Measurements from ENCODE around the gene OXTR.
"Not testable (repeated sequence)": the region's sequence is repeated elsewhere in the genome, so short reads cannot be mapped to it uniquely, and the experiment has no call there.

OXTR gene

GRCh38 chr3:8743021-8743601, 26.3 kb downstream of the OXTR start:
- DNase-seq (ENCODE audit: extremely low read depth in 1 of 2, low read depth in 1 of 2): no peak

GRCh38 chr3:8741581-8742261, 27.7 kb downstream of the OXTR start:
- DNase-seq (ENCODE audit: extremely low read depth in 1 of 2, low read depth in 1 of 2): no peak

- no peak for DNase-seq (ENCODE audit: extremely low read depth in 1 of 2, low read depth in 1 of 2)
Measured at GRCh38 chr3:8739757-8740504, 29.5 kb downstream of the OXTR start.

GRCh38 chr3:8738639-8739038, 30.8 kb downstream of the OXTR start:
- DNase-seq (ENCODE audit: extremely low read depth in 1 of 2, low read depth in 1 of 2): no peak

GRCh38 chr3:8737823-8738222, 31.6 kb downstream of the OXTR start:
- no peak for DNase-seq (ENCODE audit: extremely low read depth in 1 of 2, low read depth in 1 of 2)

- no peak for DNase-seq (ENCODE audit: extremely low read depth in 1 of 2, low read depth in 1 of 2)
Measured at GRCh38 chr3:8737301-8737700, 32.1 kb downstream of the OXTR start.

- no peak for DNase-seq (ENCODE audit: extremely low read depth in 1 of 2, low read depth in 1 of 2)
Measured at GRCh38 chr3:8736436-8736835, 33.0 kb downstream of the OXTR start.

GRCh38 chr3:8734908-8735307, 34.5 kb downstream of the OXTR start:
- no peak for DNase-seq (ENCODE audit: extremely low read depth in 1 of 2, low read depth in 1 of 2)

GRCh38 chr3:8734137-8734878, 35.1 kb downstream of the OXTR start:
- DNase-seq (ENCODE audit: extremely low read depth in 1 of 2, low read depth in 1 of 2): no peak

GRCh38 chr3:8733332-8734094, 35.9 kb downstream of the OXTR start, which contains the start of gene CAV3:
Gene CAV3, plus strand, starts transcription at chr3:8733802. Its CDS starts 75 bp downstream, at chr3:8733877.
- no peak for DNase-seq (ENCODE audit: extremely low read depth in 1 of 2, low read depth in 1 of 2)

- no peak for DNase-seq (ENCODE audit: extremely low read depth in 1 of 2, low read depth in 1 of 2)
Measured at GRCh38 chr3:8732413-8732812, 37.0 kb downstream of the OXTR start.

- no peak for DNase-seq (ENCODE audit: extremely low read depth in 1 of 2, low read depth in 1 of 2)
Measured at GRCh38 chr3:8730656-8731055, 38.8 kb downstream of the OXTR start.

- DNase-seq (ENCODE audit: extremely low read depth in 1 of 2, low read depth in 1 of 2): no peak
Measured at GRCh38 chr3:8729479-8729878, 39.9 kb downstream of the OXTR start.

GRCh38 chr3:8727605-8728512, 41.6 kb downstream of the OXTR start:
- DNase-seq (ENCODE audit: extremely low read depth in 1 of 2, low read depth in 1 of 2): no peak

GRCh38 chr3:8724108-8724752, 45.2 kb downstream of the OXTR start:
- no peak for DNase-seq (ENCODE audit: extremely low read depth in 1 of 2, low read depth in 1 of 2)

- DNase-seq (ENCODE audit: extremely low read depth in 1 of 2, low read depth in 1 of 2): no peak
Measured at GRCh38 chr3:8723612-8724011, 45.8 kb downstream of the OXTR start.

- DNase-seq (ENCODE audit: extremely low read depth in 1 of 2, low read depth in 1 of 2): no peak
Measured at GRCh38 chr3:8722808-8723207, 46.6 kb downstream of the OXTR start.

- DNase-seq (ENCODE audit: extremely low read depth in 1 of 2, low read depth in 1 of 2): not testable (repeated sequence)
Measured at GRCh38 chr3:8715757-8716156, 53.7 kb downstream of the OXTR start.
